Common myeloid progenitor, CD34-positive (primary cell): ENCODE data around the gene SAMD11.

ENCODE experiments used
- CTCF ChIA-PET: fragments of 350-600 bp; sonication (Branson Sonifier 250); formaldehyde crosslinking; loops from one replicate; lab custom pipeline; 2021; ENCODE audit warnings: antibody characterized with exemption; lab: Charles Lee
- POLR2A ChIA-PET: fragments of 350-600 bp; sonication (Branson Sonifier 250); formaldehyde crosslinking; loops from one replicate; lab custom pipeline; 2021; ENCODE audit warnings: antibody characterized with exemption; lab: Charles Lee
- DNase-seq, 3 donors: peaks; one replicate each; pipeline versions ENCODE4 v3.0.0 to v3.0.0-alpha.2; 2013
- H3K27ac ChIP-seq, 2 experiments: 1 replicate in 1 of 2; 2 replicates in 1 of 2; pipeline ENCODE4 v1.7.0; 2013; ENCODE audit warnings: inconsistent platforms in 2 of 2, low read length in 2 of 2, mild to moderate bottlenecking in 2 of 2, low read depth in 1 of 2, moderate library complexity in 1 of 2; ENCODE audit not compliant: severe bottlenecking in 2 of 2, insufficient read depth in 1 of 2, poor library complexity in 1 of 2
- H3K27me3 ChIP-seq, 5 experiments: replicated peaks in 2 of 5; 1 replicate in 3 of 5; 2 replicates in 2 of 5; pipeline versions ENCODE4 v1.6.1 to v1.7.0; 2013; ENCODE audit warnings: low read length in 4 of 5, mild to moderate bottlenecking in 2 of 5, moderate library complexity in 2 of 5, inconsistent platforms in 1 of 5; ENCODE audit not compliant: insufficient read depth in 5 of 5, control insufficient read depth in 4 of 5
- H3K36me3 ChIP-seq, 4 experiments: 1 replicate in 2 of 4; 2 replicates in 2 of 4; pipeline versions ENCODE4 v1.6.1 to v1.7.0; 2013; ENCODE audit warnings: low read length in 3 of 4, control low read depth in 1 of 4, mild to moderate bottlenecking in 1 of 4; ENCODE audit not compliant: control insufficient read depth in 4 of 4, insufficient read depth in 4 of 4
- H3K4me1 ChIP-seq, 4 experiments: 1 replicate in 3 of 4; 2 replicates in 1 of 4; pipeline versions ENCODE4 v1.6.1 to v1.7.1; 2013; ENCODE audit warnings: low read length in 3 of 4, mild to moderate bottlenecking in 3 of 4, control low read depth in 1 of 4, inconsistent platforms in 1 of 4, moderate library complexity in 1 of 4; ENCODE audit not compliant: control insufficient read depth in 4 of 4, insufficient read depth in 4 of 4; ENCODE audit errors: control extremely low read depth in 1 of 4
- H3K4me3 ChIP-seq, 7 experiments: 1 replicate in 4 of 7; 2 replicates in 3 of 7; pipeline versions ENCODE4 v1.5.1 to v1.7.0; 2013; ENCODE audit warnings: mild to moderate bottlenecking in 7 of 7, low read length in 6 of 7, moderate library complexity in 6 of 7, inconsistent platforms in 2 of 7, low read depth in 2 of 7, control low read depth in 1 of 7; ENCODE audit not compliant: insufficient read depth in 4 of 7, control insufficient read depth in 1 of 7; ENCODE audit errors: extremely low read depth in 1 of 7
- H3K9me3 ChIP-seq, 5 experiments: 1 replicate in 4 of 5; 2 replicates in 1 of 5; pipeline versions ENCODE4 v1.6.1 to v1.7.1; 2013; ENCODE audit warnings: low read length in 4 of 5, mild to moderate bottlenecking in 2 of 5, inconsistent platforms in 1 of 5, low read depth in 1 of 5, moderate library complexity in 1 of 5; ENCODE audit not compliant: control insufficient read depth in 4 of 5, insufficient read depth in 2 of 5; ENCODE audit errors: control extremely low read depth in 1 of 5
- WGBS: methylation state at CpG from one replicate; pipeline ENCODE4 v1.1.5; 2013; ENCODE audit not compliant: insufficient coverage; 5-methylcytosine and 5-hydroxymethylcytosine counted together

SAMD11 gene

DNA sequence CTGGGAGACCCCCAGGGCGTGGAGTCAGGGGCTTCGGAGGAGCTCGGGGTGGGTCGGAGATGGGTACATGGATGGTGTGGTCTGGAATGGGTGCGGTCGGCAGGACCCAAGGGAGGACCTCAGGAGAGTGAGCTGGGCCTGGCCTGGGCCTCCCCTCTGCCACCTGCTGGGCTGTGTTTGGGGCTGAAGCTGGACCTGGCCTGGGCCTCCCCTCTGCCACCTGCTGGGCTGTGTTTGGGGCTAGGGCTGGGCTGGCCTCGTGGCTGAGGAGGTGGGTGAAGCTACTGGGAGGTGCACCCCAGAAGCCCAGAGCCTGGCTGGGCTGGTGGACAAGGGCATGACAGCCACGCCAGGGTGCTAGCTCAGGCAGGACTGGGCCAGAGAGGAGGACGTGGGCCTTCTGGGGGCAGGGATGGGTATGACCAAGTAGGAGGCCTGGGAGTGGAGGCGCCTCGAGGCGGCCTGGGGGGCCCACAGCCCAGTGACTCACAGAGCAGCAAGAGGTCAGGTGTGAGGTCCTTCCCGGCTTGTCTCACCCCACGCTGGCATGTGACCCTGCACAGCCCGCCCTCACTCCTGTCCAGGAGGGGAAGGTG is 14.5 kb downstream of the SAMD11 start:
- CTCF ChIA-PET = interaction anchor here (0.8 to 5.3 kb wide), 10 partner anchors 9 to 69 kb away, joined by 3 to 47 read pairs (median 7); no protein-coding TSS in a partner anchor
- WGBS = 78% methylated on average over 14 of the region's 15 CpGs
- DNase-seq = peak in 2 of 3 donors; percentile 48 to 54
- POLR2A ChIA-PET = no interaction called here
- H3K27me3 ChIP-seq = peaks cover 0 to 80% (median 24%) of the 10 kb centered on the region in 5 experiments
- no peaks in the 10 kb centered on the region for H3K36me3 ChIP-seq
- no peak overlapping the region for H3K4me3 ChIP-seq
- H3K9me3 ChIP-seq = no peaks in the 10 kb centered on the region
- H3K27ac ChIP-seq = no peak overlapping the region
- peaks cover 0 to 45% (median 37%) of the 10 kb centered on the region in 4 experiments for H3K4me1 ChIP-seq

DNA sequence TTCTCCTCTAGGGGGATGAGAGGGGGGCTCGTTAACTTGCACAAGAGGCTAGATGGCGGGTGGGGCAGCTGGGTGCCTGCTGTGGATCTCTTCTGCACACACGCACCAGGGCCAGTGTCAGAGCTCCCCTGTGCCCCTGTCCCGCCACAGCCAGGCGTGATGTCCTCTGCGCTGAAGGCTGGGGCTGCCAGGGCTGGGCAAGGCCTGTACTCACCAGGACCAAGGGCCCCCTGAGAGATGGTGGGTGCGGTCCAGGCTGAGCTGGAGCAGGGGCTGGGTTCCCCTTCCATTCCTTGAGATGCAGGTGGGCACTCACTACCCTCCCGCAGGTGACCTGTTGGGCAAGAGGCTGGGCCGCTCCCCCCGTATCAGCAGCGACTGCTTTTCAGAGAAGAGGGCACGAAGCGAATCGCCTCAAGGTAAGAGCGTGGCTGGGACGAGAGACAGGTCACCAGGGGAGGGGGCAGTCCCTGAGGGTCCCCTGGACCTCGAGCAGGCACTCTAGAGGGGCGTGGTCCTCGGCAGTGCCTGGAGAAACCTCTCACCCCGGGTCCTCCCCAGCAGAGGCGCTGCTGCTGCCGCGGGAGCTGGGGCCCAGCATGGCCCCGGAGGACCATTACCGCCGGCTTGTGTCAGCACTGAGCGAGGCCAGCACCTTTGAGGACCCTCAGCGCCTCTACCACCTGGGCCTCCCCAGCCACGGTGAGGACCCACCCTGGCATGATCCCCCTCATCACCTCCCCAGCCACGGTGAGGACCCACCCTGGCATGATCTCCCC is 15.2 kb downstream of the SAMD11 start:
- Histone ChIP-seq H3K4me3 (no peak overlapping the region), H3K4me1 (peaks cover 0 to 47% (median 37%) of the 10 kb centered on the region in 4 experiments), H3K9me3 (no peaks in the 10 kb centered on the region), H3K27me3 (peaks cover 0 to 81% (median 24%) of the 10 kb centered on the region in 5 experiments), H3K27ac (no peak overlapping the region), H3K36me3 (no peaks in the 10 kb centered on the region)
- no peak for DNase-seq
- ChIA-PET POLR2A (no interaction called here), CTCF (interaction anchor here (1.2 to 5.3 kb wide), 8 partner anchors 10 to 69 kb away, joined by 3 to 47 read pairs (median 8); no protein-coding TSS in a partner anchor)
- WGBS = 80% methylated on average over 30 of the region's 30 CpGs

DNA sequence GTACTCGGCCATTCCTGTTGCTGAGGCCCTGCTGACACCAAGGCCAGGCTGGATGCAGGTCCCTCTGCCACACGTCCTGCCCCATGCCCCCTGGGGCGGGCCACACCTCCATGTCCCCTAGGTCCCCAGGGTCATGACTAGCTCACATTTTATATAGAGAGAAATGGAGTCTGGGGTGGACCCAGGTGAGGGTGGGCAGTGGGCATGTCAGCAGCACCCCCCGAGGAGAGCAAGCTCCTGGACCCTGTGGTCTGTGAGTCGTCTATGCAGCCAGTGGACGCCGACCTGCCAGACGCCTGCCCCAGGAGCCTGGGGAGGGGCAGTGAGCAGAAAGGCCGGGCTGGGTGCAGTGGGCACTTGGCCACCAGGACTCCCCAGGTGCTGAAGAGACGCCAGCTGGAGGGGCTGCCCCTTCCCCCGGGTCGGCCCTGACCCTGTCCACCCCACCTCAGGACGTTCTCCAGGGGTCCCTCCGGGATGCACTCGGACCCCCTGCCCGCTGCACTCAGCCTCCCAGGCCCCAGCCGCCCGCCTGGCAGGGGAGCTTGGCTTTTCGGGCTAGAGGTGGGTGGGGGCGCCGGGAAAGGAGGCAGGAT is 15.9 kb downstream of the SAMD11 start:
- Histone ChIP-seq H3K27me3 (peaks cover 0 to 87% (median 24%) of the 10 kb centered on the region in 5 experiments), H3K4me1 (peaks cover 0 to 47% (median 37%) of the 10 kb centered on the region in 4 experiments), H3K9me3 (no peaks in the 10 kb centered on the region), H3K36me3 (peaks cover 0 to 5% (median under 1%) of the 10 kb centered on the region in 4 experiments), H3K27ac (no peak overlapping the region), H3K4me3 (peak overlapping the region in 2 of 7 experiments; percentile 48 to 63)
- ChIA-PET POLR2A (no interaction called here), CTCF (interaction anchor here (1.4 to 5.3 kb wide), 4 partner anchors 13 to 35 kb away, joined by 3 to 47 read pairs (median 8); partner anchors contain the start of gene SAMD11)
- 24% methylated on average over 15 of the region's 21 CpGs for WGBS
- no peak for DNase-seq

- CTCF ChIA-PET = interaction anchor here (1.3 to 5.3 kb wide), 5 partner anchors 11 to 35 kb away, joined by 3 to 47 read pairs (median 4); partner anchors contain the start of gene SAMD11
- peak overlapping the region in 6 of 7 experiments; percentile 19 to 63 (median 42) for H3K4me3 ChIP-seq
- 0% methylated on average over 78 of the region's 86 CpGs for WGBS
- peaks cover 0 to 45% (median 36%) of the 10 kb centered on the region in 4 experiments for H3K4me1 ChIP-seq
- peaks cover 0 to 12% (median 7%) of the 10 kb centered on the region in 4 experiments for H3K36me3 ChIP-seq
- peaks cover 0 to 81% (median 18%) of the 10 kb centered on the region in 5 experiments for H3K27me3 ChIP-seq
- no peaks in the 10 kb centered on the region for H3K9me3 ChIP-seq
- POLR2A ChIA-PET = no interaction called here
- DNase-seq = peak; percentile 54 to 74 (median 66)
- H3K27ac ChIP-seq = no peak overlapping the region
Measured at GRCh38 chr1:940107-941014, 16.6 kb downstream of the SAMD11 start.

- under 1% methylated on average over 31 of the region's 36 CpGs for WGBS
- ChIA-PET CTCF (interaction anchor here (1.0 to 5.3 kb wide), 7 partner anchors 10 to 40 kb away, joined by 3 to 47 read pairs (median 4); partner anchors contain the start of gene SAMD11), POLR2A (no interaction called here)
- no peak for DNase-seq
- H3K36me3 ChIP-seq = peaks cover 0 to 20% (median 12%) of the 10 kb centered on the region in 4 experiments
- H3K9me3 ChIP-seq = no peaks in the 10 kb centered on the region
- H3K4me3 ChIP-seq = peak overlapping the region in 3 of 7 experiments; percentile 48 to 63 (median 61)
- H3K4me1 ChIP-seq = peaks cover 0 to 40% (median 33%) of the 10 kb centered on the region in 4 experiments
- no peak overlapping the region for H3K27ac ChIP-seq
- peaks cover 0 to 73% (median 18%) of the 10 kb centered on the region in 5 experiments for H3K27me3 ChIP-seq
Measured at GRCh38 chr1:941015-941587, 17.4 kb downstream of the SAMD11 start.
